Measurements from ENCODE around the gene AXIN1. TPM values are rescaled to one million over a fixed set of nuclear protein-coding genes. Genes with fewer than 3 reads are reported as not detected.
"Not testable (repeated sequence)": the region's sequence is repeated elsewhere in the genome, so short reads cannot be mapped to it uniquely, and the experiment has no call there.

The AXIN1 gene
- total RNA-seq, 4 donors from 2014 or later, result 17.5 to 29.7 (median 26.4) TPM

GRCh38 chr16:342455-343213 is 9.9 kb downstream of the AXIN1 start:
- WGBS, 2 donors, result 94 to 95% methylated on average over 12 to 15 of the region's 18 CpGs
- no peaks in the 10 kb centered on the region for H3K9me3 ChIP-seq
- H3K4me3 ChIP-seq (replicated peaks in 1 of 3), result no peak overlapping the region
- TF ChIP-seq CTCF (IDR thresholded peaks at IDR 0.05) (no peak), POLR2A (IDR thresholded peaks at IDR 0.05) (no peak)
- intact Hi-C loops (cut with DNase I), result no loop called here
- DNase-seq, result no peak
- H3K27me3 ChIP-seq, result no peaks in the 10 kb centered on the region
- peaks cover 0 to 8% of the 10 kb centered on the region in 2 donors for H3K36me3 ChIP-seq
- H3K4me1 ChIP-seq, result no peaks in the 10 kb centered on the region
- no peak overlapping the region for H3K27ac ChIP-seq

DNA sequence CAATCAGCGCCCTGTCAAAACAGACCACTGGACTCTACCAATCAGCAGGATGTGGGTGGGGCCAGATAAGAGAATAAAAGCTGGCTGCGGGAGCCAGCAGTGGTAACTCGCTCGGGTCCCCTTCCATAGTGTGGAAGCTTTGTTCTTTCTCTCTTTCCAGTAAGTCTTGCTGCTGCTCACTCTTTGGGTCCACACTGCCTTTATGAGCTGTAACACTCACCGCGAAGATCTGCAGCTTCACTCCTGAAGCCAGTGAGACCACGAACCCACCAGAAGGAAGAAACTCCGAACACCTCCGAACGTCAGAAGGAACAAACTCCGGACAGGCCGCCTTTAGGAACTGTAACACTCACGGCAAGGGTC is 10.6 kb downstream of the AXIN1 start:
- intact Hi-C loops (cut with DNase I); H3K4me1 ChIP-seq; H3K4me3 ChIP-seq (replicated peaks in 1 of 3); H3K36me3 ChIP-seq; H3K9me3 ChIP-seq; H3K27me3 ChIP-seq; DNase-seq; H3K27ac ChIP-seq: not testable (repeated sequence)
- 89 to 97% methylated on average over 13 of the region's 13 CpGs for WGBS, 2 donors

DNA sequence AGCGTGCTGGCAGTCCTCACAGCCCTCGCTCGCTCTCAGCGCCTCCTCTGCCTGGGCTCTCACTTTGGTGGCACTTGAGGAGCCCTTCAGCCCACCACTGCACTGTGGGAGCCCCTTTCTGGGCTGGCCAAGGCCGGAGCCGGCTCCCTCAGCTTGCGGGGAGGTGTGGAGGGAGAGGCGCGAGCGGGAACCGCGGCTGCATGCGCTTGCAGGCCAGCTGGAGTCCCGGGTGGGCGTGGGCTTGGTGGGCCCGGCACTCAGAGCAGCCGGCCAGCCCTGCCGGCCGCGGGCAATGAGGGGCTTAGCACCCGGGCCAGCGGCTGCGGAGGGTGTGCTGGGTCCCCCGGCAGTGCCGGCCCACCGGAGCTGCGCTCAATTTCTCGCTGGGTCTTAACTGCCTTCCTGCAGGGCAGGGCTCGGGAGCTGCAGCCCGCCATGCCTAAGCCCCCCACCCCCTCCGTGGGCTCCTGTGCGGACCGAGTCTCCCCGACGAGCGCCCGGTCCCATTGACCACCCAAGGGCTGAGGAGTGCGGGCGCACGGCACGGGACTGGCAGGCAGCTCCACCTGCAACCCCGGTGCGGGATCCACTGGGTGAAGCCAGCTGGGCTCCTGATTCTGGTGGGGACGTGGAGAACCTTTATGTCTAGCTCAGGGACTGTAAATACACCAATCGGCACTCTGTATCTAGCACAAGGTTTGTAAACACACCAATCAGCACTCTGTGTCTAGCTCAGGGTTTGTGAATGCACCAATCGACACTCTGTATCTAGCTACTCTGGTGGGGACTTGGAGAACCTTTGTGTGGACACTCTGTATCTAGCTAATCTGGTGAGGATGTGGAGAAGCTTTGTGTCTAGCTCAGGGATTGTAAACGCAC is 11.2 kb downstream of the AXIN1 start:
- H3K4me3 ChIP-seq (replicated peaks in 1 of 3); H3K27me3 ChIP-seq; DNase-seq; H3K27ac ChIP-seq; H3K36me3 ChIP-seq; intact Hi-C loops (cut with DNase I); H3K4me1 ChIP-seq; H3K9me3 ChIP-seq: not testable (repeated sequence)
- 91 to 94% methylated on average over 10 to 20 of the region's 47 CpGs for WGBS, 2 donors

- no peak for DNase-seq
- no peaks in the 10 kb centered on the region for H3K4me1 ChIP-seq
Observed at GRCh38 chr16:340370-341091, 12.0 kb downstream of the AXIN1 start.

DNA sequence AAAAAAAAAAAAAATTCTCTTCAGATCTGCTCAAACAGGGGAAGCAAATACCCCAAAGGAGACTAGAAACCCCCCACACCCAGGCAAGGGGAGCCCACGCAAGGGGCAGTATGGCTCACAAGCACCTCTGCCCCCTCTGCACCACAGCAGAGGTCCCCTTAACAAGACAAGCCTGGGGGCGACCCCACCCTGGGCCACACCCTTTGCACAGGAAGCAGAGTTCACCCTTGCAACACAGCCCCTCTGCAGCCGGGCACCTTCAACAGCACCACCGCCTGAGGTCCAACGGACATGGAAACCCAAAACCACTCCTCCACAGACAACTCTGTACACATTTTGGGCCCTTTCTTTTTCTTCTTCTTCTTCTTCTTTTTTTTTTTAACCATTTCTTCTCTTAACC is 12.8 kb downstream of the AXIN1 start:
- DNase-seq, result no peak
- TF ChIP-seq POLR2A (IDR thresholded peaks at IDR 0.05) (no peak), CTCF (IDR thresholded peaks at IDR 0.05) (no peak)
- Histone ChIP-seq H3K9me3 (no peaks in the 10 kb centered on the region), H3K27me3 (no peaks in the 10 kb centered on the region), H3K27ac (no peak overlapping the region), H3K4me3 (replicated peaks in 1 of 3) (no peak overlapping the region), H3K36me3 (no peaks in the 10 kb centered on the region), H3K4me1 (no peaks in the 10 kb centered on the region)
- intact Hi-C loops (cut with DNase I), result no loop called here
- 81 to 92% methylated on average over 5 of the region's 5 CpGs for WGBS, 2 donors

More at GRCh38 chr16:340370-341091, 12.0 kb downstream of the AXIN1 start:
- Histone ChIP-seq H3K27ac (no peak overlapping the region), H3K9me3 (no peaks in the 10 kb centered on the region), H3K4me3 (replicated peaks in 1 of 3) (no peak overlapping the region), H3K27me3 (no peaks in the 10 kb centered on the region), H3K36me3 (peaks cover 0 to 2% of the 10 kb centered on the region in 2 donors)
- 91% methylated on average over 19 to 21 of the region's 23 CpGs for WGBS, 2 donors
- intact Hi-C loops (cut with DNase I), result no loop called here
- TF ChIP-seq CTCF (IDR thresholded peaks at IDR 0.05) (no peak), POLR2A (IDR thresholded peaks at IDR 0.05) (no peak)

All from thyroid gland (tissue), 4 donors.